G401 (cell line): Measurements from ENCODE around the gene ANKMY1. TPM values are rescaled to one million over a fixed set of nuclear protein-coding genes. Genes with fewer than 3 reads are reported as not detected.

ENCODE experiments used
- DNase-seq: peaks from one replicate; pipeline ENCODE4 v3.0.0-alpha.2; 2015; ENCODE audit warnings: low spot score
- in situ Hi-C: cut with HindIII; loops from 2 replicates; pipeline ENCODE4 v1.10.0; 2016; ENCODE audit warnings: low sequenced_read_pairs, mixed read lengths
- total RNA-seq: library from RNA; depleted of rRNA; stranded (reverse); fragments of >200 nt; shearing (Covaris generic); gene quantifications from 2 replicates; pipeline ENCODE4 v1.2.3, GENCODE V29; 2014

The ANKMY1 gene
- total RNA-seq, 1 experiment from 2014 or later: 14.7 TPM

DNA sequence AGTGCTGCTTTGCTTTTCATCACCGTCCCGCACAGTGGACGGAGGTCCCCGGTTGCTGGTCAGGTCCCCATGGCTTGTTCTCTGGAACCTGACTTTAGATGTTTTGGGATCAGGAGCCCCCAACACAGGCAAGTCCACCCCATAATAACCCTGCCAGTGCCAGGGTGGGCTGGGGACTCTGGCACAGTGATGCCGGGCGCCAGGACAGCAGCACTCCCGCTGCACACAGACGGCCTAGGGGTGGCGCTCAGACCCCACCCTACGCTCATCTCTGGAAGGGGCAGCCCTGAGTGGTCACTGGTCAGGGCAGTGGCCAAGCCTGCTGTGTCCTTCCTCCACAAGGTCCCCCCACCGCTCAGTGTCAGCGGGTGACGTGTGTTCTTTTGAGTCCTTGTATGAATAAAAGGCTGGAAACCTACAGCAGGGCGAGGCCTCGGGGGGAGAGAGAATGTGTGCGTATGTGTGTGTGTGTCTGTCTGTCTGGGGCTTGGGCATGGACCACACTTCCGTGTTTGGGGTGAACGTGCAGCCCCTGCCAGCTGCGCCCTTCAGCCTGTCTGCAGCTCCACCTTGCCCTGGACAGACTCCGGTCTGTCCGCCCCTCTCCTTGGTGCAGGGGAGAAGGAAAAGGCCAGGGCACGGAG is 90.0 kb downstream of the ANKMY1 start:
- in situ Hi-C loops: no loop called here
- DNase-seq: no peak

DNA sequence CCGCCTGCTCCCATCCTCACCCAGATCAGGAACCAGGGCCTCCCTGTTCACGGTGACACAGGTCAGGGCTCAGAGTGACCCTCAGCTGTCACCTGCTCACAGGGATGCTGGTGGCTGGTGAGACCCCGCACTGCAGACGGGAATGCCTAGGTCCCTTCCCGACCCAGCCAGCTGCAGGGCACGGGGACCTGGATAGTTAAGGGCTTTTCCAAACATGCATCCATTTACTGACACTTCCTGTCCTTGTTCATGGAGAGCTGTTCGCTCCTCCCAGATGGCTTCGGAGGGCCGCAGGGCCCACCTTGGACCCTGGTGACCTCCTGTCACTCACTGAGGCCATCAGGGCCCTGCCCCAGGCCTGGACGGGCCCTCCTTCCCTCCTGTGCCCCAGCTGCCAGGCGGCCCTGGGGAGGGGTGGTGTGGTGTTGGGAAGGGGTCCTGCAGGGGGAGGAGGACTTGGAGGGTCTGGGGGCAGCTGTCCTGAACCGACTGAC is 90.6 kb downstream of the ANKMY1 start:
- no peak for DNase-seq
- in situ Hi-C loops: no loop called here

DNA sequence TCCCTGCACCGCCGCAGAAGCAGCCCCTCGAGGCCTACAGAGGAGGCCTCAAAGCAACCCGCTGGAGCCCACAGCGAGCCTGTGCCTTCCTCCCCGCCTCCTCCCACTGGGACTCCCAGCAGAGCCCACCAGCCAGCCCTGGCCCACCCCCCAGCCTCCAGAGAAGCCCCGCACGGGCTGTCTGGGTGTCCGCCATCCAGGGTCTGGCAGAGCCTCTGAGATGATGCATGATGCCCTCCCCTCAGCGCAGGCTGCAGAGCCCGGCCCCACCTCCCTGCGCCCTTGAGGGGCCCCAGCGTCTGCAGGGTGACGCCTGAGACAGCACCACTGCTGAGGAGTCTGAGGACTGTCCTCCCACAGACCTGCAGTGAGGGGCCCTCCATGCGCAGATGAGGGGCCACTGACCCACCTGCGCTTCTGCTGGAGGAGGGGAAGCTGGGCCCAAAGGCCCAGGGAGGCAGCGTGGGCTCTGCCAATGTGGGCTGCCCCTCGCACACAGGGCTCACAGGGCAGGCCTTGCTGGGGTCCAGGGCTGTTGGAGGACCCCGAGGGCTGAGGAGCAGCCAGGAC is 91.1 kb downstream of the ANKMY1 start:
- DNase-seq: no peak
- in situ Hi-C loops: no loop called here

DNA sequence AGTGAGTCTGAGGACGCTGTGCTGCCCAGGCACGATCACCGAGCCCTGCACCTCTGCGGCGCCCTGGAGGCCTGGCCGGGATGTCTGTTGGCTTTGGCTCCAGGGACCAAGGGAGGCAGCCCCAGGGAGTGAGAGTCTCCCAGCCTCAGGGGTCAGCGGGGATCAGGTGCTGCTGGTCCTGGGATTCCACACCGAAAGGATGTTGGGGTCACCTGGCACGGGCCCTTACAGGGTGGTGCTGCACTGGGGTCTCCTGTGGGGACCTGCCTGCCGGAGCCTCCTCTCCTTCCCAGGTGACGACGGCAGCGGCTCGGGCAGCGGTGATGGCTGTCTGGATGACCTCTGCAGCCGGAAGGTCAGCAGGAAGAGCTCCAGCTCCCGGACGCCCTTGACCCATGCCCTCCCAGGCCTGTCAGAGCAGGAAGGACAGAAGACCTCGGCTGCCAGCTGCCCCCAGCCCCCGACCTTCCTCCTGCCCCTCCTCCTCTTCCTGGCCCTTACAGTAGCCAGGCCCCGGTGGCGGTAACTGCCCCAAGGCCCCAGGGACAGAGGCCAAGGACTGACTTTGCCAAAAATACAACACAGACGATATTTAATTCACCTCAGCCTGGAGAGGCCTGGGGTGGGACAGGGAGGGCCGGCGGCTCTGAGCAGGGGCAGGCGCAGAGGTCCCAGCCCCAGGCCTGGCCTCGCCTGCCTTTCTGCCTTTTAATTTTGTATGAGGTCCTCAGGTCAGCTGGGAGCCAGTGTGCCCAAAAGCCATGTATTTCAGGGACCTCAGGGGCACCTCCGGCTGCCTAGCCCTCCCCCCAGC is 91.8 kb downstream of the ANKMY1 start:
- DNase-seq: no peak
- in situ Hi-C loops: no loop called here

DNA sequence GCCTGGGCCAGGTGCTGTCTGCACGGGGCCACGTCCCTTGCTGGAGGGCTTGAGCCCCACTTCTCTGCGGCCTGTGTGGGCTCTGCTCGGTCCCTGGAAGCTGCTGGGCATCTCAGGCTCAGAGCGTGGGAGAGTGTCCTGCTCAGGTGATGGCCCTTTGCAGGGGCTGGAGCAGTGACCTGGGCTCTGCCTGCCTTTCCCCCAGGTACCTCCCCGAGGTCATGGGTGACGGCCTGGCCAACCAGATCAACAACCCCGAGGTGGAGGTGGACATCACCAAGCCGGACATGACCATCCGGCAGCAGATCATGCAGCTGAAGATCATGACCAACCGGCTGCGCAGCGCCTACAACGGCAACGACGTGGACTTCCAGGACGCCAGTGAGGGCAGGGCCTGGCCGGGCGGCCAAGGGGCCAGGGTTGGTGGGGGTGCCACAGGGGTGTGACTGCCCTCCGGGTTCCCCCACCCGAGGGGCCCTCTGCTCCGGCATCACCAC is 92.5 kb downstream of the ANKMY1 start:
- no peak for DNase-seq
- in situ Hi-C loops: no loop called here

DNA sequence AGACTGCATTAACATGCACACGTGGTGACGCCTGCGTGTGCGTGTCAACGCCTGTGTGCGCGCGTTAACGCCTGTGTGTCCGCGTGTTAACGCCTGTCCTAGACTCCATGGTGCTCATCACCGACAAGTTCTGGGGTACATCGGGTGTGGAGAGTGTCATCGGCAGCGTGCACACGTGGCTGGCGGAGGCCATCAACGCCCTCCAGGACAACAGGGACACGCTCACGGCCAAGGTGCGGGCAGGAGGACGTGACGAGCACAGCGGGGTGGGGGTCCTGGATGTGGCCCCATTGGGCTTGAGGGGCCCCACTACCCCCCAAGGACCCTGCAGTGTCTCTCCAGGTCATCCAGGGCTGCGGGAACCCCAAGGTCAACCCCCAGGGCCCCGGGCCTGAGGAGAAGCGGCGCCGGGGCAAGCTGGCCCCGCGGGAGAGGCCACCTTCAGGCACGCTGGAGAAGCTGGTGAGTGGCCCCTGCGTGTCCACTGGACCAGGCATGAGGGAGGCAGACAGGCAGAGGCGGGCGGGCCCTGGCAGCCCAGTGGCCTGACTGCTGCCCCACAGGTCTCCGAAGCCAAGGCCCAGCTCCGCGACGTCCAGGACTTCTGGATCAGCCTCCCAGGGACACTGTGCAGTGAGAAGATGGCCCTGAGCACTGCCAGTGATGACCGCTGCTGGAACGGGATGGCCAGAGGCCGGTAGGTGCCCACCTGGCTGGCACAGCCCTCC is 93.1 kb downstream of the ANKMY1 start:
- in situ Hi-C loops: no loop called here
- DNase-seq: no peak

DNA sequence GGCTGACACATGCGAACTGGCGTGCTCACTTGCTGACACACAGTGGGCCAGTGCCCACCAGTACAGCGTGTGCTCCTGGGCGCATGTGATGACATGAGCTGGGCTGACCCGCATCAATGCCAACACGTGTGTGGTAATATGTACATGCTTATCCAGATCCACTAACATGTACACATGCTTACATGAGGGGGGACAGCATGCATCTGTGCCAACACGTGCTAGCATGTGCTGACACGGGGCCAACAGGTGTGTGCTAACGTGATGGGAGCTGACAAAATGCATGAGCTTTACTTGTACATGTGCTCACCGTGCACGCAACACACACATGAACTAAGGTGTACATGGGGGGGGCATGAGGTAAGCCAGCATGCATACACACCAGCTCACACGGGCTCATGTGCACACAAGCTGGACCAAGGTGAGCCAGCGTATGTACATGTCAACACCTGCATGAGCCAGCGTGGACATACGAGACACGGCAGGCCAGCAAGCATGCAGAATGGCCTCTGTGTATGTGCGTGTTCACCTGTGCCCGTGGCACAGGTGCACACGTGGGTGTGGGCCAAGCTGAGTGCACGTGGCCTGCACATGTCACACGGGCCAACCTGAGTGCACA is 93.8 kb downstream of the ANKMY1 start:
- in situ Hi-C loops: no loop called here
- DNase-seq: no peak

DNA sequence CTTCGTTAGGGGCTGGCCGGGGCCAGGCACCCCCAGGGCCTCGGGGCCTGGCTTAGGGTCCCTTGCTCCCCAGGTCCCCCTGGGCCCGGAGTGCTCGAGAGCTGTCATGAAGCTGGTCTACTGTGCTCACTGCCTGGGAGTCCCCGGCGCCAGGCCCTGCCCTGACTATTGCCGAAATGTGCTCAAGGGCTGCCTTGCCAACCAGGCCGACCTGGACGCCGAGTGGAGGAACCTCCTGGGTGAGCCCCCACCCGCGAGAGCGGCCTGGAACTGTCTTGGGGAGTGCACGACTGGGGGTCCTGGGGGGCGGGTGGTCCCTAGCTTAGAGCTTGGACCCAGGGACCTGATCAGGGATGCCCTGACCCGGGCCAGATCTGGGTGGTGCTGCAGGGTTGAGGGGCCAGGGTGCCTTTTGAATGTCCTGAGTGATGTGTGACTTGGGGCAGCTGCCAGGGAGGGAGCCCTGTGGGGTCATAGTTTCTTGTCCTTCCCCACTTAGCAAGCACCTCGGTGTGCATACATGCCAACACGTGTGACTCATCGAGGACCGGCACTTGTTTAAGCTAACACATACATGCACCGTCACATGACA is 94.4 kb downstream of the ANKMY1 start:
- in situ Hi-C loops: no loop called here
- no peak for DNase-seq

DNA sequence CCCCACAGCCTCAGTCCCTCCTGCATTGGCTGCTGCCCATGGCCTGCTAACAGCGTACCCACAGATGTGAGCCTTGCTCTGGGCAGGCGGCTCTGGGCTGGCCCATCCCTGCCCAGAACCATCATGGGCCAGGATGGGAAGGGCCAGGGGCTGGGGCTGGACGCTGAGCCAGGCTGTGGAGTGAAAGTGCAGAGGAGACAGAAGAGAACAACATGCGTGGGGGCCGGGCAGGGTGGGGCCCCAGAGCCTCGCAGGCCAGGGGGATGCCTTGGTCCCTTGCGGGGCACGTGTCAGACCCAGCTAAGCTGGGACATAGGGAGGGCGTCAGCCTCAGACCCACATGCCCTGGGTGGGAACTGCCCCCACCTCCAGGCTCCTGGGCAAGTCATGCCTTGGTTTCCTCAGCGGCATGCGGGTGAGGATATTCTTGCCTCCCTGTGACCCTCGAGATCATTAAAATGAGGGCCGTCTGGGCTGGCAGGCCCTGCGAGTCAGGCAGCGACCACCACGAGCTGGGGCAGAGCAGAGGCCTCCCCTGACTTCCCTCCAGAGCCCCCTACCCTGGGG is 95.0 kb downstream of the ANKMY1 start:
- DNase-seq: no peak
- in situ Hi-C loops: no loop called here

DNA sequence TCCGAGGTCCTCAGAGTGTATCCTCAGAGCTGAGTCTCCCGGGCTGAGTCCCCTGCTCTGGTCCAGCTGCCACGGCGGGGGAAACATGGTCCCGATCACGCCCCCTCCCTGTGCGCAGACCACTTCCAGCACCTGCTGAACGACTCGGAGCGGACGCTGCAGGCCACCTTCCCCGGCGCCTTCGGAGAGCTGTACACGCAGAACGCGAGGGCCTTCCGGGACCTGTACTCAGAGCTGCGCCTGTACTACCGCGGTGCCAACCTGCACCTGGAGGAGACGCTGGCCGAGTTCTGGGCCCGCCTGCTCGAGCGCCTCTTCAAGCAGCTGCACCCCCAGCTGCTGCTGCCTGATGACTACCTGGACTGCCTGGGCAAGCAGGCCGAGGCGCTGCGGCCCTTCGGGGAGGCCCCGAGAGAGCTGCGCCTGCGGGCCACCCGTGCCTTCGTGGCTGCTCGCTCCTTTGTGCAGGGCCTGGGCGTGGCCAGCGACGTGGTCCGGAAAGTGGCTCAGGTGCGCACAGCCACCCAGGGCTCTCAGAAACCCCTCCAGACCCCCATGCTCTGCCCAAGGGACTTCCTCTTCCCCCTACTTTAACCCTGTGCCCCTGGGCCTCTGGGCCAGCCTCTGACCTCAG is 95.6 kb downstream of the ANKMY1 start:
- in situ Hi-C loops: no loop called here

DNA sequence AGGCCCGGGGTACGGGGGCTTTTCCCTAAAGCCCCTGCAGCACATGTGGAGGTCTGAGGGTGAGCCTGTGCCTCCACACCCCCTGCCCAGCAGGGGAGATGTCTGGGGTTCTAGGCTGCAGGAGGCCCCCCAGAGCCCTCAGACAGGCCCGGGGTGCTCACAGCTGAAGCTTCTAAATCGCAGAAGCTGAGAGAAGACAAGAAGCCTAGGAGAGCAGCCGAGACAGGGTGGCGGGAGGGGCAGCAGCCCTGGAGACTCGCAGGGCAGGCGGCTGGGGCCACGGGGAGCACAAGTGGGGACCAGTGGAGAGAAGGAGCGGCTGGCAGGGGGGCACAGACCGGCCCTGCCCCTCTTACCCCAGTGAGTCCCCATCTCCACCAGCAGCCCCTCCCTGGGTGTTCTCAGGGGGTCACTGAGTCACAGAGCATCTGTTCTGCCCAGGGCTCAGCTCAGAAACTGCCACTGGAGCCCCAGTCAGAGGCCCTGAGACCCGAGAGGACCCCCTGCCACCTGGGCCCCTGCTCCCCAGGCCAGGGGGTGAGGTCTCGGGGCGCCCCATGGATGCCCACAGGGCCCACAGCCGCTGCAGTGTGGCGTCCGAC is 96.2 kb downstream of the ANKMY1 start:
- no peak for DNase-seq
- in situ Hi-C loops: no loop called here

More for the DNA sequence above, 95.6 kb downstream of the ANKMY1 start:
- DNase-seq: no peak

DNA sequence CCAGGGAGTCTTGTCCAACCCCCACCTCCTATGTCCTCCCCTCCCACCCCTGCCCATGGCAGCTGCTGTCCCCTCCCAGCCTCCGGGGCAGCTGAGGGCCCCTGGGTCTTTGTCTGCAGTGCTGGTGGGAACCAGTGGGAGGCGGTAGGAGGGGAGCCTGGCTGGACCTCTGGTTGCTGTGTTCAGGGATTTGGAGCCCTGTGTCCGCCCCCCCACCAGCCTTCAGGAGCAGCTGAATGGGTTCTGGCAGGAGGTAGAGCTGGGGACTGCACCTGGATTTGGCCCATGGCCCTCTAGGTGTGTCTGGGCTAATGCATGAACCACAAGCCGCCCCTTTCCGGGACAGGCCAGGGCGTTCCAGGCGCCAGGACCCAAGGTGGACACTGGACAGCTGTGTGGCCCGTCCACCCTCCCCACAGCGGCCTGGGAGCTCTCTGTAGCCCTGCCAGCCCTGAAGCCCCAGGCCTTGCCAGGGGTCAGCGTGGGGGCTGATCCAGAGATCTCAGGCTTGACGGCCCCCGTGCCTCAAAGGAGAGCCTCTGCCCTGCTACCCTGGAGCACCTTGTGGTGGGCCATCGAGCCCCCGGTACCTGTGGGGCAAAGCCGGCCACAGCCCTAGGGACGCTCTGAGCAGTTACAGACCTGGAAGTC is 96.9 kb downstream of the ANKMY1 start:
- in situ Hi-C loops: no loop called here
- no peak for DNase-seq

DNA sequence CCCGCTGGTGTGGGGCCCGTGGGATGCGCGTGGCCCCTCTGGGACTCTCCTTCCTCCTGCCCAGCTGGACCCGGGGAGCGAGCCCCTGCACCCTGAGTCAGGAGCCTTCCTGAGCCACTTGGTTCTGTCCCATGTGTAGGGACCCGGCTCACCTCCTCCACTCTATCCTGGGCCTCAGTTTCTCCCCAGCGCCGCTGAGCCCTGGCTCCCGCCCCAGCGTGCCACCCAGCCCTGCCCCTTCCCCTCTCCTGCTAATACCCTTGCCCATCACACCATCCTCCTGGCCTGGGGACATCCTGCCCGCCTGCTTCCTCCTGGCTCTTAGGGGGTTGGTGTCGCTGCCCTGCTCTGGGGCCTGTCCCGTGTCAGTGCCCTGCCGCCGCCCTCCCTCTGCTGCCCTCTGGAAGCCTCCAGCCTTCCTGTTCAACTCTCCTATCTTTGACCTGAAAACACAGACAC is 97.5 kb downstream of the ANKMY1 start:
- in situ Hi-C loops: no loop called here
- DNase-seq: no peak

DNA sequence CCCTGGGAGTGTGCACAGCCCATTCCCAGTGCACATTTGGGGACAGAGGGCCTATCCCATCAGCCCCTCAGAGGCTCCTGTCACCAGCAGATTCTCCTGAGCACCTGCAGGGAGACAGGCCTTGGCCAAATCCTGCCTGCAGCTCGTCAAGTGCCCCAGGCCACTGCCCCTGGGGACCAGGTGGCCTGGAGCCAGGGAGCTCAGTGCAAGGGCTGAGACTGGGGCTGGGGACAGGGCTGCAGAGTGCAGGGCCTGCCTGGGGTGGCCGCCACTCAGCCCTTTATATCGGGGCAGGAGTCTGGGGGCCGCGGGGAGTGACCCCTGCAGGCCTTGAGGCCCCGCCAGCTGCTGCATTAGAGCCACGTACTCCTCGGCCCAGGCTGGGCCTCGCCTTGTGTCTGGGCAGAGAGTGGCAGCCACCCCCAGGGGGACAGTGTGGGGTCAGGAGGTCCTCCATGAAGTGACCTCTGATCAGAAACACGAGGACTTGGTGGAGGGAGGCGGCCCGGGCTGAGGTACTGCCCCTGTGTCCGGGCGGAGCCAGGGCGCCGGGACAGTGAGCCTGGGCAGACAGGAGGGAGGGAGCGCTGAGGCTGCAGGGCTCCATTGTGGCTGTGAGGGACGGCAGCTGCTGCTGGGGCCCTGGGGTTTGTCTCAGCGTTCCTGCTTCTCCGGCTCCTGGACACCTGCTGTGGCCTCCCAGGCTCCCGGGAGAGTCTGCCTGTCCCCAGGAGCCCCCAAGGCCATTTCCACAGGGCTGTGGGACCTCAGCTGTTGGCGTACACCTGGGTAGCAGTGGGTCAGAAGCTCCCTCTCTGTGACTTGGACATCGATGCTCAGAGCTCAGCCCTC is 98.2 kb downstream of the ANKMY1 start:
- in situ Hi-C loops: no loop called here
- no peak for DNase-seq

DNA sequence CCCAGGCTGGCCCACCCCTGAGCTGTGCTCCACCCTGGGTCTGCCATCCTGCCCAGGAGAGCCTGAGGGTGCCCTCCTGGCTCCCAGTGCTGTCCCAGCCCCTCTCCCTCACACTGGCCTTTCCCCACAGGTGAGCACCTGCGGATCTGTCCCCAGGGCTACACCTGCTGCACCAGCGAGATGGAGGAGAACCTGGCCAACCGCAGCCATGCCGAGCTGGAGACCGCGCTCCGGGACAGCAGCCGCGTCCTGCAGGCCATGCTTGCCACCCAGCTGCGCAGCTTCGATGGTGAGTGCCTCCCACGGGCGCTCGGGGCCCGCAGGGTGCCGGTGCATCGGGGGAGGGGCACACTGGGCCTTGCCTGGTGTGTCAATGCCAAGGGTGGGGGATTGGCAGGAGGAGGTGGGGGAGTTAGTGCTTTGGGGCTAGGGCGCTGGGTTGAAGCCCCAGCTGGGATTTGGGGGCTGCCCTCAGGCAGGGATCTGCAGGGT is 98.8 kb downstream of the ANKMY1 start:
- DNase-seq: no peak
- in situ Hi-C loops: no loop called here
